Measurements from ENCODE around the gene TDRD1.

Gene TDRD1

GRCh38 chr10:114233482-114233881, 54.3 kb downstream of the TDRD1 start:
- DNase-seq (ENCODE audit: low spot score), result no peak

- DNase-seq (ENCODE audit: low spot score), result no peak
Observed at GRCh38 chr10:114234132-114234531, 55.0 kb downstream of the TDRD1 start.

GRCh38 chr10:114239117-114239993, 60.2 kb downstream of the TDRD1 start, which contains the start of gene VWA2:
Gene VWA2 (plus strand): TSS chr10:114239254. CDS start chr10:114248714, 9,460 bp downstream.
- no peak for DNase-seq (ENCODE audit: low spot score)

GRCh38 chr10:114239994-114240345, 60.8 kb downstream of the TDRD1 start:
- no peak for DNase-seq (ENCODE audit: low spot score)

GRCh38 chr10:114242235-114242634, 63.1 kb downstream of the TDRD1 start:
- DNase-seq (ENCODE audit: low spot score), result no peak

GRCh38 chr10:114243661-114244060, 64.5 kb downstream of the TDRD1 start:
- DNase-seq (ENCODE audit: low spot score), result no peak

GRCh38 chr10:114244126-114244525, 65.0 kb downstream of the TDRD1 start:
- DNase-seq (ENCODE audit: low spot score), result no peak

- DNase-seq (ENCODE audit: low spot score), result no peak
Observed at GRCh38 chr10:114245121-114245791, 66.1 kb downstream of the TDRD1 start.

GRCh38 chr10:114246679-114247305, 67.6 kb downstream of the TDRD1 start:
- no peak for DNase-seq (ENCODE audit: low spot score)

- no peak for DNase-seq (ENCODE audit: low spot score)
Observed at GRCh38 chr10:114250236-114250635, 71.1 kb downstream of the TDRD1 start.

- DNase-seq (ENCODE audit: low spot score), result no peak
Observed at GRCh38 chr10:114250716-114251115, 71.6 kb downstream of the TDRD1 start.

- no peak for DNase-seq (ENCODE audit: low spot score)
Observed at GRCh38 chr10:114252092-114252491, 72.9 kb downstream of the TDRD1 start.

GRCh38 chr10:114252883-114253282, 73.7 kb downstream of the TDRD1 start:
- no peak for DNase-seq (ENCODE audit: low spot score)

- DNase-seq (ENCODE audit: low spot score), result no peak
Observed at GRCh38 chr10:114255227-114255626, 76.1 kb downstream of the TDRD1 start.

GRCh38 chr10:114256008-114256765, 77.0 kb downstream of the TDRD1 start:
- DNase-seq (ENCODE audit: low spot score), result no peak

GRCh38 chr10:114256822-114257221, 77.7 kb downstream of the TDRD1 start:
- DNase-seq (ENCODE audit: low spot score), result no peak

GRCh38 chr10:114257498-114257897, 78.3 kb downstream of the TDRD1 start:
- DNase-seq (ENCODE audit: low spot score), result no peak

GRCh38 chr10:114258274-114258840, 79.2 kb downstream of the TDRD1 start:
- peak; percentile 11 for DNase-seq (ENCODE audit: low spot score)

GRCh38 chr10:114259824-114260223, 80.7 kb downstream of the TDRD1 start:
- no peak for DNase-seq (ENCODE audit: low spot score)

GRCh38 chr10:114260366-114260765, 81.2 kb downstream of the TDRD1 start:
- DNase-seq (ENCODE audit: low spot score), result no peak

GRCh38 chr10:114261076-114261475, 81.9 kb downstream of the TDRD1 start:
- no peak for DNase-seq (ENCODE audit: low spot score)

- DNase-seq (ENCODE audit: low spot score), result no peak
Observed at GRCh38 chr10:114262496-114262895, 83.3 kb downstream of the TDRD1 start.

Measured in COLO829 (cell line).